KOPT-K1 (cell line): Measurements from ENCODE around the gene C1QTNF12.

Source experiments
- H3K27ac ChIP-seq: fragments of 200-600 bp; sonication (generic); 2 replicates; pipeline ENCODE4 v1.5.1; 2016; ENCODE audit warnings: antibody characterized with exemption, mild to moderate bottlenecking, low read depth, low read length; ENCODE audit not compliant: poor library complexity, severe bottlenecking
- H3K36me3 ChIP-seq: fragments of 200-600 bp; sonication (generic); 2 replicates; pipeline ENCODE4 v1.5.1; 2017; ENCODE audit warnings: antibody characterized with exemption, mild to moderate bottlenecking, low read length, moderate library complexity; ENCODE audit not compliant: insufficient read depth
- H3K9me3 ChIP-seq: fragments of 200-600 bp; sonication (generic); 2 replicates; pipeline ENCODE4 v1.5.1; 2017; ENCODE audit warnings: antibody characterized with exemption, low read length, mild to moderate bottlenecking; ENCODE audit not compliant: insufficient read depth, poor library complexity, severe bottlenecking

Gene C1QTNF12

GRCh38 chr1:1273209-1273511, 26.6 kb upstream of the C1QTNF12 start:
- Histone ChIP-seq H3K27ac (peak overlapping the region; percentile 78), H3K9me3 (no peaks in the 10 kb centered on the region), H3K36me3 (peaks cover 37% of the 10 kb centered on the region)

GRCh38 chr1:1272341-1273208, 26.1 kb upstream of the C1QTNF12 start:
- H3K36me3 ChIP-seq: peaks cover 43% of the 10 kb centered on the region
- H3K9me3 ChIP-seq: no peaks in the 10 kb centered on the region
- H3K27ac ChIP-seq: peak overlapping the region; percentile 78

GRCh38 chr1:1270813-1271212, 24.3 kb upstream of the C1QTNF12 start:
- Histone ChIP-seq H3K27ac (no peak overlapping the region), H3K36me3 (peaks cover 56% of the 10 kb centered on the region), H3K9me3 (no peaks in the 10 kb centered on the region)

- H3K36me3 ChIP-seq: peaks cover 81% of the 10 kb centered on the region
- no peak overlapping the region for H3K27ac ChIP-seq
- no peaks in the 10 kb centered on the region for H3K9me3 ChIP-seq
Measured at GRCh38 chr1:1268284-1268682, 21.8 kb upstream of the C1QTNF12 start.

- Histone ChIP-seq H3K36me3 (peaks cover 87% of the 10 kb centered on the region), H3K9me3 (no peaks in the 10 kb centered on the region), H3K27ac (no peak overlapping the region)
Measured at GRCh38 chr1:1267488-1268283, 21.2 kb upstream of the C1QTNF12 start.

GRCh38 chr1:1264868-1265272, 18.3 kb upstream of the C1QTNF12 start:
- Histone ChIP-seq H3K9me3 (no peaks in the 10 kb centered on the region), H3K27ac (no peak overlapping the region)

GRCh38 chr1:1264026-1264425, 17.5 kb upstream of the C1QTNF12 start:
- H3K36me3 ChIP-seq: peaks cover 92% of the 10 kb centered on the region
- no peaks in the 10 kb centered on the region for H3K9me3 ChIP-seq
- no peak overlapping the region for H3K27ac ChIP-seq

More at GRCh38 chr1:1264868-1265272, 18.3 kb upstream of the C1QTNF12 start:
- H3K36me3 ChIP-seq: peaks cover 91% of the 10 kb centered on the region

- Histone ChIP-seq H3K27ac (no peak overlapping the region), H3K36me3 (peaks cover 92% of the 10 kb centered on the region), H3K9me3 (no peaks in the 10 kb centered on the region)
Measured at GRCh38 chr1:1262758-1263157, 16.2 kb upstream of the C1QTNF12 start.

- no peaks in the 10 kb centered on the region for H3K9me3 ChIP-seq
- H3K36me3 ChIP-seq: peaks cover 90% of the 10 kb centered on the region
- no peak overlapping the region for H3K27ac ChIP-seq
Measured at GRCh38 chr1:1262071-1262470, 15.5 kb upstream of the C1QTNF12 start.

GRCh38 chr1:1260843-1261560, 14.5 kb upstream of the C1QTNF12 start:
- no peaks in the 10 kb centered on the region for H3K9me3 ChIP-seq
- H3K36me3 ChIP-seq: peaks cover 95% of the 10 kb centered on the region
- H3K27ac ChIP-seq: no peak overlapping the region

- Histone ChIP-seq H3K27ac (no peak overlapping the region), H3K9me3 (no peaks in the 10 kb centered on the region), H3K36me3 (peaks cover 95% of the 10 kb centered on the region)
Measured at GRCh38 chr1:1259951-1260600, 13.6 kb upstream of the C1QTNF12 start.

- H3K36me3 ChIP-seq: peaks cover 95% of the 10 kb centered on the region
- H3K27ac ChIP-seq: no peak overlapping the region
- H3K9me3 ChIP-seq: no peaks in the 10 kb centered on the region
Measured at GRCh38 chr1:1259540-1259939, 13.0 kb upstream of the C1QTNF12 start.

- Histone ChIP-seq H3K27ac (no peak overlapping the region), H3K9me3 (no peaks in the 10 kb centered on the region), H3K36me3 (peaks cover 95% of the 10 kb centered on the region)
Measured at GRCh38 chr1:1259119-1259488, 12.6 kb upstream of the C1QTNF12 start.

GRCh38 chr1:1256956-1257871, 10.7 kb upstream of the C1QTNF12 start:
- Histone ChIP-seq H3K27ac (no peak overlapping the region), H3K9me3 (no peaks in the 10 kb centered on the region), H3K36me3 (peaks cover 95% of the 10 kb centered on the region)
